Stromal cell of bone marrow (primary cell): ENCODE data around the gene CDKN3.
"Not testable (repeated sequence)": the region's sequence is repeated elsewhere in the genome, so short reads cannot be mapped to it uniquely, and the experiment has no call there.

Experiments
- DNase-seq: peaks from one replicate; pipeline ENCODE4 v3.0.0-alpha.2; 2012; ENCODE audit warnings: low read depth

Gene CDKN3

GRCh38 chr14:54370323-54371198, 26.2 kb upstream of the CDKN3 start:
- no peak for DNase-seq

- peak; percentile 65 for DNase-seq
Observed at GRCh38 chr14:54374117-54374884, 22.5 kb upstream of the CDKN3 start.

GRCh38 chr14:54377501-54377900, 19.3 kb upstream of the CDKN3 start:
- DNase-seq, result no peak

- DNase-seq, result not testable (repeated sequence)
Observed at GRCh38 chr14:54378893-54379292, 17.9 kb upstream of the CDKN3 start.

- DNase-seq, result peak; percentile 34
Observed at GRCh38 chr14:54380558-54380957, 16.2 kb upstream of the CDKN3 start.

GRCh38 chr14:54381821-54382220, 15.0 kb upstream of the CDKN3 start:
- no peak for DNase-seq

GRCh38 chr14:54383835-54384234, 13.0 kb upstream of the CDKN3 start:
- no peak for DNase-seq

GRCh38 chr14:54385556-54385955, 11.3 kb upstream of the CDKN3 start:
- no peak for DNase-seq

- DNase-seq, result no peak
Observed at GRCh38 chr14:54387328-54387727, 9.5 kb upstream of the CDKN3 start.

- DNase-seq, result no peak
Observed at GRCh38 chr14:54392131-54392859, 4.5 kb upstream of the CDKN3 start.

GRCh38 chr14:54392986-54393884, 3.6 kb upstream of the CDKN3 start:
- not testable (repeated sequence) for DNase-seq

- DNase-seq, result no peak
Observed at GRCh38 chr14:54394596-54394995, 2.2 kb upstream of the CDKN3 start.

GRCh38 chr14:54395284-54395683, 1.5 kb upstream of the CDKN3 start:
- no peak for DNase-seq

GRCh38 chr14:54395716-54396115, 1.1 kb upstream of the CDKN3 start:
- no peak for DNase-seq

- DNase-seq, result no peak
Observed at GRCh38 chr14:54396183-54396492, 669 bp upstream of the CDKN3 start.

GRCh38 chr14:54399560-54399959, 2.8 kb downstream of the CDKN3 start:
- DNase-seq, result no peak

GRCh38 chr14:54403401-54404005, 6.7 kb downstream of the CDKN3 start:
- DNase-seq, result not testable (repeated sequence)

- DNase-seq, result no peak
Observed at GRCh38 chr14:54410215-54410614, 13.4 kb downstream of the CDKN3 start.

GRCh38 chr14:54411371-54411770, 14.6 kb downstream of the CDKN3 start:
- no peak for DNase-seq

- peak; percentile 49 for DNase-seq
Observed at GRCh38 chr14:54420478-54421142, 23.8 kb downstream of the CDKN3 start.

- DNase-seq, result no peak
Observed at GRCh38 chr14:54423991-54424390, 27.2 kb downstream of the CDKN3 start.
